IMR-90 (cell line): ENCODE results near the gene EXPH5.

Experiments used
- CTCF ChIP-seq: conservative IDR thresholded peaks from 2 replicates; pipeline ENCODE4 v1.5.1; 2012; ENCODE audit warnings: mild to moderate bottlenecking, low read depth, low read length, improper control_type of control experiment
- MXI1 ChIP-seq: IDR thresholded peaks from 2 replicates; pipeline ENCODE4 v1.6.1; 2012; ENCODE audit warnings: low read depth, mild to moderate bottlenecking, low read length, moderate library complexity, borderline replicate concordance
- POLR2A ChIP-seq: IDR thresholded peaks from 2 replicates; pipeline ENCODE4 v1.6.1; 2012; ENCODE audit warnings: mild to moderate bottlenecking, low read depth, low read length
- RAD21 ChIP-seq: IDR thresholded peaks from 2 replicates; pipeline ENCODE4 v1.6.1; 2012; ENCODE audit warnings: low read length, improper control_type of control experiment
- RFX5 ChIP-seq: IDR thresholded peaks from 2 replicates; pipeline ENCODE4 v1.8.0; 2012; ENCODE audit warnings: low read depth, mild to moderate bottlenecking, low read length, moderate library complexity

- TF ChIP-seq CTCF (no peak), POLR2A (no peak), RFX5 (no peak), MXI1 (no peak), RAD21 (no peak)
These were observed 77.4 kb downstream of the EXPH5 start for GRCh38 chr11:108516125-108516524.
